Measurements from ENCODE around the gene MEIOSIN.

MEIOSIN gene

DNA sequence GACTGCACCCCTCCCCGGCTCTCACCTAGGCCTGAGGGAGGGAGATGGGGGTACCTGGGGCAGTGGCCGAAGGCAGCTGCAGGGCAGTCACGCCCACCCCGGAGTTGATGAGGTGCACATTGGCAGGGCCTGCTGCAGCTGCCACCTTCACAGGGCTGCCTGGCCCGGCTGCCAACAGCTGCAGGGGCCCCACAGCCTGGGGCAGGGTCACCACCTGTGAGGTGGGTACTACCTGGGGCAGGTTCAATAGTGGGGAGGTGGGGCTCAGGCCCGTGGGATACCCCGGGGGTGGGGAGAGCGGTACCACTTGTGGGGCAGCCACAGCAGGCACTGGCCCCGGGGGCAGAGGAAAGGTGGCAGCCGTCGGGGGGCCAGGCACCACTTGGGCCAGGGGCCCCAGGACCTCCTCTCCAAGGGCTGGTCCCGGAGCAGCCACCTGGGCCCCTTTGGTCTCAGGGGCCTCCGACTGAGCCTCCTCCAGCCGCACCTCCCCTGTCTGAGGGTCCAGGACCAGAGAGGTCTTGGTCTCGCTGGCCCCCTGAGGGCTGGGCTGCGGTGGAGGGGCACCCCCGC, 33.1 kb downstream of the MEIOSIN start:
- DNase-seq: peak; percentile 8

DNA sequence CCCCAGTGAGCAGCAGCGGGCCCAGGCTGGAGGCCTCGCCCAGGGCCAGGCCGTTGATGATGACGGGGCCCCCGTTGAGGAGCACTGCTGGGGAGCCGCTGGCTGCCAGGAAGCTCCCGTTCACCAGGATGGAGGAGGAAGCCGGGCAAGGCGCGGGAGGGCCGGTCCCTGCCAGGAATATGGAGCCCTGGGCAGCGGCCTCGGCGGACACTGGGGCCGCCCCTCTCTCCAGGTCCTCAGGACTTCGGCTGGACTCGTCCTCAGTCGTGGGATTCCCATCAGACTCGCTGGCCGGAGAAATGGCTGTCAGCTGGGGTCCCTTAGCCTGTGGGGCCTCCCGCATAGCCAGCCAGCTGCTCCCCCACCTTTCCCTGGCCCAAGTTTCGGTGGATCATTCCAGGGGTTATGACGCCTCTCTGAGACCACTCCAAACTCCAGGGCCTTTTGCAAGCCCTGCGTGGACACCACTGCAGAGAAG, 33.7 kb downstream of the MEIOSIN start:
- DNase-seq: peak; percentile 21

DNA sequence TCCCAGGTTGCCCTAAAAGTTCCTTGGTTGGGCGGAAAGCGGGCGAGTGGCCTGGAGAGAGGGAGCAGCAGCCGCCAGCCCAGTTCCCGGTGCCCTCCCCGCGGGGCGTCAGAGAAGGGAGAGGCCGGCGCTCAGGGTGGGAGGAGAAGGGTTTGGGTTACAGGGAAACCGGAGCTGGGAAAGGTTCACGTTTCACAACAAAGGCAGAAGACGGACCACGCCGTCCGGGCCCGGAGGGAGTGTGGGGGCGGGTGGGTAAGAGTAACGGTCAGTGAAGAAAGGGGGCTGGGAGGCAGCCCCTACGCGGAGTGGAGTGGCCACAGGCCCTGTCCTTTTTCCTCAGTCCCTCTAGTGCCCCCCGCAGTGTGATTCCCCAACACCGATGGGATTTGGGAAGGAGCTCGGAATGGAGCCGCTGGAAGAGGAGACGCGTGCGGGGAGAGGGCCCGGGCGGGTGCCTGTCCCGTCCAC, 34.2 kb downstream of the MEIOSIN start:
- DNase-seq: peak; percentile 78

DNA sequence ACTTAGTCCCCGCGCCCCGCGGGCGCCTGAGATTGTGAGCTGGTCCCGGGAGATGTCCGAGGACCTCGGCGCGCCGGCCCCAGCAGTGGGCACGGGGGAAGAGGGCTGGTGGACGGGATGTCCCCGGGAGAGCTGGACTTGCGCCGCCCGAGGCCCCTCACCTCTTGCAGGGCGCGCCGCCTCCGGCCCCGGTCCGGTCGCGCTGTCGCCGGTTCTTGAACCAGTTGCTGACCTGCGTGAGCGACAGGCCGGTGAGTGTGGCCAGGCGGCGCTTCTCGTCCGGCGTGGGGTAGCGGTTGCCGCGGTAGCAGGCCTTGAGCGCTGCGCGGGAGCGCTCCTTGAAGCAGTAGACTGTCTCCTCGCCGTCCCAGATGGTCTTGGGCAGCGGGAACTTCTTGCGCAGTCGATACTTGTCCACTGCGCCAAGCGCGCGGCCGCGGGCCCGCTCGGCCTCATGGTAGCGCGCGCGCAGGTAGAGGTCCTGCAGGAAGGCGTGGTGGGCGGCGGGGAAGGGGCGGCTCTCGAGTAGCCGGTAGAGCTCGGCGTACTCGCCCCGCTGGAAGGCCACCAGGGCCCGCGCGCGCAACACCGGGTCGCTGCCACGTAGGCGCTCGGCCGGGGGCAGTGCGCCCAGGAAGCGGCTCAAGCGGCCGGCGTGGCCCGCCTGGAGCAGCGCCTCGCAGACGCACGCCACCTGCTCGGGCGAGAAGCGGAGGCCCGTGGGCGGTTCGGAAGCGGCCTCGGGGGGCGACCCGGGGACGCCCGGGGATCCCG, 34.8 kb downstream of the MEIOSIN start:
- no peak for DNase-seq

DNA sequence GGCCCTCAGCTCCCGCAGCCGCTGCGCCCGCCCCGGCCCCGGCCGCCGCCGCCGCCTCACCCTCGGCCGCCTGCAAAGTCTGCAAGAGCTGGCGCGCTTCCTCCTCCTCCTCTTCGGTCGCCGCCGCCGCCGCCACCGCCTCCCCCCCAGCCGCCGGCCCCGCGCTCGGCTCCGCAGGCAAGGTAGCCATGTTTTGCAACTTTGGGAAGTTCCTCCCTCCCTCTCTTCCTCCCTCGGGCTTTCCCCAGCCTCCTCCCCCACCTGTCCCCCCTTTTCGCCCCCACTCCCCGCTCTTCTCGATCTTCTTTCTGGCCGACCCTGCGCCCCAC, 35.4 kb downstream of the MEIOSIN start:
- DNase-seq: peak; percentile 28

DNA sequence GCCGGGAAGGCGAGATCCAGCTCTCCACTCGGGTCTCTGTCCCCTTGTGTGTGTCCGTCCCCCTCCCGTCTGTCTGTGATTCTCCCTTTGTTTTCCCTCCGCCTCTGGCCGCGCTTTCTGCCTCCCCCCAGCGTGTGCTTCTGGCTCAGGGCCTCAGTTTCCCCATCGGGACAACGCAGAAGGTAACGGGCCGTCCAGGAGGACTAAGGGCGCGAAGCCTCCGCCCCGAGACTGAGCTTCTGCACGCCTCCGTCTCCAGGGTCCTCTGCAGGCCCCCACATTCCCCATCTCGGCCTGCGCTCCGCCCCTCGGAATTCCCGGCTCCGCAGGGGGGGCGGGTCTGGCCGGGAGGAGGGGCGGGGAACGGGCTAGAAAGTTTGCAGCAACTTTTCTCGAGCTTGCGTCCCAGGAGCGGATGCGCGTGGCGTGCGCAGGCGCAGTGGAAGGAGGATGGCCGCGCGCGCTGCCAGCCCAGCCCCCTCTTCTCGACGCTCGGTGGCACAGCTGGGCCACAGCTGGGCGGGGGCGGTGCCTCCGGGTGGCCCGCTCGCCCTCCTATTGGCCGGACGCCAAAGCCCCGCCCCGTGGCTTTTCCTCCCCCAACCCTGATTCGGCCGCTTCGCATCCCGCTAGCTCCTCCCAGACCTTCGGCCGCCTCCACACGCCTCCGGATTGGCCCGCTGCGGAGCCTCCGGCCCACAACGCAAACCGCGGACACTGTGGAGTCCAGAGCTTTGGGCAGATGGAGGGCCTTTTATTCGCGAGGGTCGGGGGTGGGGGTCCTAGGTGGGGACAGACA, 35.9 kb downstream of the MEIOSIN start, which contains the start of gene SIX5:
SIX5 (minus strand) TSS at position 269 of the 799 bp plus-strand sequence. CDS start 408 bp downstream, outside the sequence.
- peak; percentile 93 for DNase-seq

DNA sequence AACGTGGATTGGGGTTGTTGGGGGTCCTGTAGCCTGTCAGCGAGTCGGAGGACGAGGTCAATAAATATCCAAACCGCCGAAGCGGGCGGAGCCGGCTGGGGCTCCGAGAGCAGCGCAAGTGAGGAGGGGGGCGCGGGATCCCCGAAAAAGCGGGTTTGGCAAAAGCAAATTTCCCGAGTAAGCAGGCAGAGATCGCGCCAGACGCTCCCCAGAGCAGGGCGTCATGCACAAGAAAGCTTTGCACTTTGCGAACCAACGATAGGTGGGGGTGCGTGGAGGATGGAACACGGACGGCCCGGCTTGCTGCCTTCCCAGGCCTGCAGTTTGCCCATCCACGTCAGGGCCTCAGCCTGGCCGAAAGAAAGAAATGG, 36.6 kb downstream of the MEIOSIN start:
- no peak for DNase-seq

DNA sequence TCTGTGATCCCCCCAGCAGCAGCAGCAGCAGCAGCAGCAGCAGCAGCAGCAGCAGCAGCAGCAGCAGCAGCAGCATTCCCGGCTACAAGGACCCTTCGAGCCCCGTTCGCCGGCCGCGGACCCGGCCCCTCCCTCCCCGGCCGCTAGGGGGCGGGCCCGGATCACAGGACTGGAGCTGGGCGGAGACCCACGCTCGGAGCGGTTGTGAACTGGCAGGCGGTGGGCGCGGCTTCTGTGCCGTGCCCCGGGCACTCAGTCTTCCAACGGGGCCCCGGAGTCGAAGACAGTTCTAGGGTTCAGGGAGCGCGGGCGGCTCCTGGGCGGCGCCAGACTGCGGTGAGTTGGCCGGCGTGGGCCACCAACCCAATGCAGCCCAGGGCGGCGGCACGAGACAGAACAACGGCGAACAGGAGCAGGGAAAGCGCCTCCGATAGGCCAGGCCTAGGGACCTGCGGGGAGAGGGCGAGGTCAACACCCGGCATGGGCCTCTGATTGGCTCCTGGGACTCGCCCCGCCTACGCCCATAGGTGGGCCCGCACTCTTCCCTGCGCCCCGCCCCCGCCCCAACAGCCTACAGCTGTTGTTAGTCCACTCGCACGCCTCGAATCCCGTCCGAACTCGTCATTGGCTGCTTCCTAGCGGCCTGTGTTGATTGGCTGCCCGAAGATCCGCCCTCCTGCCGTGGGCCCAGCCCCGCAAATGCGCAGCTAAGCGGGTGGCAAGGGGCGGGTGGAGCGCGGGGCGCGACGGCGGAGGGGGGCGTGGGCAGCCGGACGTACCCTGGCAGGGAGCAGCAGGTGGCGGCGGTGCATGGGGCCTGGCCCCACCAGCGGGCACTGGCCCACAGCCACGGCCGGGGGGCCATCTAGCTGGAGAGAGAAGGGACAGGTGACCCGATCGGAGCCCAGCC, 37.2 kb downstream of the MEIOSIN start:
- DNase-seq: peak; percentile 92

DNA sequence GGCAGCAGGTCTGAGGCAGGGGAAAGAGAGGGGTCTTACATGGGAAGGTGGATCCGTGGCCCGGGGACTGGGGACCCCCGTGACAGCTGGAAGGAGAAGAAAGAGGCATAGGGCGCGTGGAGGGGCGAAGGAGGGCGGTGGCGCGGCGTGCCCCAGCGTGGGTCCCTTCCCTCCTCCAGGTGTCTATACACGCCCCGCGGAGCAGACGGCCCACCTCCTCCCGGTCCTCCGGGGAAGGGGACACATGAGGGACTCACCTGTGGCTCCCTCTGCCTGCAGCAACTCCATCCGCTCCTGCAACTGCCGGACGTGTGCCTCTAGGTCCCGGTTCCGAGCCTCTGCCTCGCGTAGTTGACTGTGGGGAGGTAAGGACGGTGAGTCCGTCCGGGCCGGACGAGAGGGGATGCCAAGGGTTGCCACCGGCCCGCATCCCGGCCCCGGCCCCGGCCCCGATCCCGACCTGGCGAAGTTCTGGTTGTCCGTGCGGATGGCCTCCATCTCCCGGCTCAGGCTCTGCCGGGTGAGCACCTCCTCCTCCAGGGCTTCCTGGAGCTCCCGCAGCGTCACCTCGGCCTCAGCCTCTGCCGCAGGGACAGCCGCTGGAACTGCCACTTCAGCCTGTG, 38.2 kb downstream of the MEIOSIN start:
- no peak for DNase-seq

DNA sequence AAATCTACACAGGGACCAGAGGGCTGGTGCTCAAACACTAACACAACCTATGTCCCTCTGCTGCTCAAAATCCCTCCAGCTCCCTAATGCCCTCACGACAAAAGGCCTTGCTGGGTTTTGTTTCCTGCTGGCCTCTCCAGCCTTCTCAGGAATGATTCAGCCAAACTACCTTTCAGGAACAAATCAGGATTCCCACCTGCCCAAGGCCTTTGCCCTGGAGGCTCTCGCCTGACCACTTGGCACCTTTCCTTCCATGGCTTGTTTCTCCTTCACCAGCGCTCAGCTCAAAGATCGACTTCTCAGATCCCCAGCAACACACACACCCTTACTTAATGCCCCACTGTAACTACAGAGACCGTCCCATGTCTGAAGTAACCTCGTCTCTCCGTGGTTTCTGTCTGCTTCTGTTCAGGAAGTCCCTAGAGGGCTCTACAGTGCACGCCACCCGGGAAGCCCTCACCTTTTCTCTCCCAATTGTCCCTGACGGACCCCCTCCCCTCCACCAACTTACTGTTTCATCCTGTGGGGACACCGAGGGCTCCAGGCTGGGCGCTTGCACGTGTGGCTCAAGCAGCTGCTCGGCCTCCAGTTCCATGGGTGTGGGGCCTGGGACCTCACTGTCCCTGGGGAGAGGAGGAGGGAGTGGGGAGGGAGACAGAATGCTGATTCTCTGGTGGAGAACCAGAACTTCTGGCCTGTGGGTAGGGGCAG, 39.0 kb downstream of the MEIOSIN start:
- no peak for DNase-seq

DNA sequence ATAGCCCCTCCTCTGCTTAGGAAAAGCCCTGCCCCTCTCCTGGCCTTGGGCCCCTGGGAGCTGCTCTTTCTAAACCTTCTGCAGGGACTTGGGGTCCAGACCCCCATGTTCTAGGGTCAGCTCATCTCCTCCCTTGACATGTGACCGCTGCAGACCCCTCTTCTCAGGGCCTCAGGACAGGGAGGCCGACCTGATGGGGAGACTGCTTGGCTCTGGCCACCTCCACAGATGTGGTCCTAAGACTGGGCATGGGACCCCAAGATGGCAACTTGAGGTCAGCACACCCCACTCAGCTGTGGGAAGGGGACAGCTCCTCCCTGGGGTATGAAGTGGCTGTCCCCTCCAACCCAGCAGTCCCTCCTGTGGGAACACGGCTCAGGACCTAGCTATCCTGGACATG, 39.7 kb downstream of the MEIOSIN start:
- DNase-seq: no peak

DNA sequence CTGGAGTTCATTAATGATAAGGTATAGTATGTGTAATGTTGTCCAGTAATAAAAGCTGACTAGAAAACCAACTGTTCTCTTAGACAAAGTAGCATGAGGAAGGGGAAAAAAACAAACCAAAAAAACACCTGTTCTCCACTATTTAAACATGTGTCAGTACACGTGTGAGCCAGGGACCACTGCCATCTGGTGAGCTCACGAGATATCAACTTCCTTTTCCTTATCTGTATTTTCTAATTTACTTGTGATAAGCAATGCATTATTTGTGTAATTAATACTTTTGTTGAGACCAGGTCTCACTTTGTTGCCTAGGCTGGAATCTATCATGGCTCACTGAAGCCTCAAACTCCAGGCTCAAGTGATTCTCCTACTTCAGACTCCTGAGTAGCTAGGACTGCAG, 40.1 kb downstream of the MEIOSIN start:
- DNase-seq: no peak

DNA sequence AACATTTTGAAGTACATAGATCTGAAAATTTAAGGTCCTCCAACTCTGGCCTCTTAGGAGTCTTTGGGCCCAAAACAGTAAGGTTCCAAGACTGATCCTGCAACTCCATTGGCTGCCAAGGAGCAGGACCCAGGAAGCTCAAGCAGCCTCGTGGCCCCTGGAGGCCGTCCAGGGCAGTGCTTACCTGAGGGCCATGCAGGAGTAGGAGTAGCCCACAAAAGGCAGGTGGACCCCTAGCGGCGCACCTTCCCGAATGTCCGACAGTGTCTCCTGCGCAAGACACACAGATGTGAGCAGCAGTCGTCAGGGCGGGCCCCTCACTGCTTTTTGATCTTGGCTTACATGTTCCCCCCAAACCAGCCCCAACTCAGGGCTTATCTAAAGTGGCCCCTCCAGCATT, 41.5 kb downstream of the MEIOSIN start:
- no peak for DNase-seq

DNA sequence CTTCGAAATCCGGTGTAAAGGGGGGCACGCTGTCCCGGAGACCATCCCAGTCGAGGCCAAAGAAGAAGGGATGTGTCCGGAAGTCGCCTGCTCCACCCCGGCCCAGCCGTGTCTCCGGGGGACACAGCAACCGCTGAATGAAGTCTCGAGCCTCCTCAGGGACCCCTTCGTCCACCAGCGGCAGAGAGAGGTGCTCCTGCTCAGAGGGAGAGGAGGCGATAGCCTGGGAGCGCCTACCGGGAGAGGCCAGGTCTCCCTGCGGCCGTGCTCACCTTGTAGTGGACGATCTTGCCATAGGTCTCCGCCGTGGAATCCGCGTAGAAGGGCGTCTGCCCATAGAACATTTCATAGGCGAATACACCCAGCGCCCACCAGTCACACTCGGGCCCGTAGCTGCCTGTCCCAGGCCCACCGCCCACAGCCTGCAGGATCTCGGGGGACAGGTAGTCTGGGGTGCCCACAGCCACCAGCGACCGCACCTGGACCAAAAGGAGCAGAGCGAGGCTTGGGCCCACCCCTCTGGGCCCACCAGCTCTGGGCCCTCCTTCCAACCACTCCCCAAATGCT, 44.2 kb downstream of the MEIOSIN start:
- DNase-seq: no peak

DNA sequence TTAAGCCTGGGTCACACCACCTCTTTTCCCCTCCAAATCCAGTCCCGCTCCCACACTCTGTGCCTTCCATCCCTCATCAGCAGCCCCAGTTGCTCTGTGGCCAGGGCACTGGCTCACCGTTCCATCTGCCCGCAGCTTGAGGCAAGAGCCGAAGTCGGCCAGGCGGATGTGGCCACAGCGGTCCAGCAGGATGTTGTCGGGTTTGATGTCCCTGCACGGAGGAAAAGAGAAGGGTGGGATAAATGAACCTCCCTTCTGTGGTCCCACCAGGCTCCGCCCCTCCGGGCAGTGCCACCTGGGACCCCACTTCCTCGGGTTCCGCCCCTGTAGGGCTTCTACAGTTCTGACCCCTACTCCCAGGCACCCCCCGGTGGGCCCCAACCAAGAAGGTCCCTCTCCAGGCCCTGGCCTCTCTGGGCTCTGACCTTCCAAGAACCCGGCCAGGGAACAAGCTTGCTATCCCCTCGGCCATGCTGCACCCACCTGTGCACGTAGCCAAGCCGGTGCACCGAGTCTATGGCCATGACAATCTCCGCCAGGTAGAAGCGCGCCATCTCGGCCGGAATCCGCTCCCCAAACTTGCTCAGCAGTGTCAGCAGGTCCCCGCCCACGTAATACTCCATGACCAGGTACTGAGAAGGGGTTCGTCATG, 44.9 kb downstream of the MEIOSIN start:
- DNase-seq: no peak

DNA sequence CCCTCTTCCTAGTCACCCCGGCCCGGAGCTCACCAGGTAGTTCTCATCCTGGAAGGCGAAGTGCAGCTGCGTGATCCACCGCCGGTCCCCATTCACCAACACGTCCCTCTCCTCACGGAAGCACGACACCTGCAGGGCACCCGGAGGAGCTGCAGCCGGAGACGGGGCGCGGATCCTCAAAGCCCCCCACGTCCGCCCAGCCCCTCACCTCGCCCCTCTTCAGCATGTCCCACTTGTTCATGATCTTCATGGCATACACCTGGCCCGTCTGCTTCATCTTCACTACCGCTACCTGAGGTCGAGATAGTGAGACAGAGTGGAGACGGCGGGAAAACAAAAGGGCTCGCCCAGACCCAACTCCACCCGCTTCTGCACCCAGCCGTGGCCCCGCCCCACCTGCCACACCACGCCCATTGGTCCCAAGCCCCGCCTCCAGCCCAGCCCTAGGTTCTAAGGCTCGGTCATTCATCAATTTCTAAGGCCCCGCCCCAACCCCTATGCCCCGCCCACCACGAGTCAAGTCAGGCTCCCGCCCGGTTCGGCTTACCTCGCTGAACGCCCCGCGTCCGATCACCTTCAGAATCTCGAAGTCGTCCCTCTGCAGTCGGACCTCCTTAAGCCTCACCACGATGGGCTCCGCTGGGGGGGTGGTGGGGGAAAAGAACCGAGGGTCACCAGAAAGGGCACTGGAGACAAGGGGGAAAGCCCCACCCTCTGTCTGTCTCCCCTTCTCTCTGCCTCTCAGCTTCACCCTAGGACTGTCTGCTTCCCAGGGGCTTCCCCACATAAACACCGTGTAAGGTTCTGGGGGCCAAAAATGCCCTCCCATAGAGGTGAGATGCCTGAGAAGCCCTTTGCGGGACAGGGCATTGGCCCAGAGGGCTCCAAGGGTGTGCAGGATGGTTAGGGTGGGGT, 46.2 kb downstream of the MEIOSIN start:
- no peak for DNase-seq

DNA sequence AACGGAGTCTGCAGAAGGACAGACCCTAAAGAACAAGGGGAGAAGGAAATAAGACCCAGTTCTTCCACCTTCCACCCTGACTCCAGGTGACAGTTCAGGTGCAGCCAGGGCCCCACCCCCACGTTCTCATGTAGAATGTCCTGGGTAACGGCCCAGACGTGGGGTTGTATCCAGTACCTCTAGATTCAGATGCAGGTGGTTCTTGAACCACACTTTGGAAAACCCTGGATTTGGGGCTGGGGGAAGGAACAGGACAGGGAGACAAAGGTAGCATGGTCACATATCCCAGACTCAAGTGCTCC, 46.9 kb downstream of the MEIOSIN start:
- no peak for DNase-seq

DNA sequence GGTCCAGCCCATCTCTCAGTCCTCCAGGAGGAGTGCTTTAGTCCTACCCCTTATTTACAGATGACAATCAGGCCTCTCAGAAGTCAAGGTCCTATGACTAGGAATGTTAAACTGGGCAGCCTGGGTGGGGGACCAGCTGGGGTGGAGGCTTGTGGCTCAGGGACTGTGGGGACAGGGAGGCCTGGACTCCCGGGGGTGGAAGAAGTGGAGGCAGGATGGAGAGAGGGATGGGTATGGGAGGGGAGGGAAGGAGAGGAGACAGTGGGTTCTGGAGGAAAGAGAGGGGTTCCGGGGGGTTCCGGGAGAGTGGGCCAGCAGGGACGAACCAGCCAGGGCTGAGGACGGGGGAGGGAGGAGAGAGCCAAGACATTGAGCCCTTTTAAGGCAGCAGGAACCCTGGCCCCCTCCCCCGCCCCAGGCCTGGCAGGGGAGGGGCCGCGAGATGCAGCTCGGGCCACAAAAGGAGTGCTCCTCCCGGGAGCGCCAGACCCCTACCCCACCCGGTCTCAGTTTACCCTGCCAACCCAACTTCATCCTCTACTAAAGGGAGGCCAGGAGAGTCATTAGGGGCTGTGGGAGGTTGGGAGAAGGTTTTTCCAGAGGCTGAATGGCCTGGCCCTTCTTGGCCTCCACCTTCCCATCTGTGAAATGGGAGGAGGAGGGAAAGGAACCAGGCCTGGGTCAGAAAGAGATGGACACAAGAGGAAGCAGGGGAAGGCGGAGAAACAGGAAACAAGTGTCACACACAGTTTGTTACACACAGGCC, 47.4 kb downstream of the MEIOSIN start:
- DNase-seq: no peak
